Measurements from ENCODE around the gene SNX21.

Gene SNX21

DNA sequence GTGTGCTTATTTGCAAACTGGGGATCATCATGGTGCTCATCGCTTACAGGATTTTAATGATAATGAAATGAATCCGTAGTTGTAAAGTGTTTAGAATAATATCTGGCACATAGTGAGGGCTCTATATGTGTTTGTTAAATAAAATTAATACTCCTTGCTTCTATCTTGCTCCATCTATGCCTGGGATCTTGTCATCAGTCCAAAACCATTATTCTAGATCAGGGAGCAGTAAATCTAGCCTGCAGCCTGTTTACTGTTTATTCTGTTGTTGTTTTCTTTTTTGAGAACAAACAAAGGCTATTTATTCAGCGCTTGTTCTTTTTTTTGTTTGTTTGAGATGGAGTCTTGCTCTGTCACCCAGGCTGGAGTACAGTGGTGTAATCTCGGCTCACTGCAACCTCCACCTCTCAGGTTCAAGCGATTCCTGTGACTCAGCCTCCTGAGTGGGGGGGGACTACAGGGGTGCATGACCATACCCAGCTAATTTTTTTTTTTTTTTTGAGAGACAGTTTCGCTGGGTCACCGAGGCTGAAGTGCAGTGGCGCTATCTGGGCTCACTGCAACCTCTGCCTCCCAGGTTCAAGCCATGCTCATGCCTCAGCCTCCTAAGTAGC lies 15.5 kb downstream of the SNX21 start:
- Mint-ChIP-seq H3K4me1 (peaks cover 2 to 8% of the 10 kb centered on the region in 2 donors), H3K36me3 (peaks cover 30 to 38% of the 10 kb centered on the region in 2 donors)

DNA sequence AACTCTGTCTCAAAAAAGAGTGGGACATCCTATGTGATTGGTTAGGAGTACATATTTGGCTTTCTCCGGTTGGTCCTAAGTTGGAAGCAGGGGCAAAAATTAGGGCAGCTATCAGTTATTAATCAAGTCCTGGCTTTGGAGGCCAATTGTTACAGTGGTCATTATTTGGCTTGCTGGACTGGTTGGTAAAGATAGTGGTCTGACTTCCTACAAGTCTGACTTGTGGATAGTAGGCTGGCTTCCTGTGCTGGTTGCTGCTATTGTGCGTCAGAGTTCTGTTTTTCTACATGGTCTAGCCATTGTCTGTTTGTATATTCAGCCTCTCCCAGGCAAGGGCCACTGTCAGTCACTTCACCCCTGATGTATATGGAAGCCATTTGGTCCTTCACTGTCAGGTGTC lies 16.6 kb downstream of the SNX21 start:
- ATAC-seq (replicated peaks) = no peak
- Mint-ChIP-seq H3K27ac (no peak overlapping the region), H3K4me1 (peaks cover 5 to 18% of the 10 kb centered on the region in 2 donors), H3K4me3 (no peak overlapping the region), H3K27me3 (no peaks in the 10 kb centered on the region), H3K36me3 (peaks cover 24 to 34% of the 10 kb centered on the region in 2 donors), H3K9me3 (no peaks in the 10 kb centered on the region)
- no peak for DNase-seq

More for the DNA sequence above, 15.5 kb downstream of the SNX21 start:
- Mint-ChIP-seq H3K4me3 (no peak overlapping the region), H3K27me3 (no peaks in the 10 kb centered on the region), H3K27ac (no peak overlapping the region), H3K9me3 (no peaks in the 10 kb centered on the region)
- DNase-seq = no peak
- ATAC-seq (replicated peaks) = no peak

DNA sequence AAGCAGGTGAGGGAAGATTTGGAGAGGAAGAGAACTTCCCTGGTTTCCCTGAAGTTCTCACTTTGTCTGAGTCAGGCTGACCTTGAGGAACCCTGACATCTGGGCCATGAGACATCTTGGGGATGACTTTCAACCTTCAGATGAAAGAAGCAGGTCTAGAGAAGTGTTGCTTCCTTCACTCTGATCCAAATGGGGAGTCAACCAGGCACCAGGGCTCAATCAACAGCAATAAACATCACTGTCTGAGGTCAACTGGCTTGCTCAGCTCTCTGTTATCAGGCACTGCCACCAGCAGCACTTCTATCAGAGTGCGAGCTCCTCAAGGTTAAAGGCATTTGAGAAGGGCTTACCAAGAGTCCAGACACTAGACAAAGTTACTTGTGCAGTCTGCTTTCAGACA lies 17.3 kb downstream of the SNX21 start:
- H3K9me3 Mint-ChIP-seq = no peaks in the 10 kb centered on the region
- no peak for DNase-seq
- H3K4me3 Mint-ChIP-seq = no peak overlapping the region
- H3K36me3 Mint-ChIP-seq = peaks cover 19 to 29% of the 10 kb centered on the region in 2 donors
- no peaks in the 10 kb centered on the region for H3K27me3 Mint-ChIP-seq
- H3K27ac Mint-ChIP-seq = no peak overlapping the region
- H3K4me1 Mint-ChIP-seq = peaks cover 5 to 22% of the 10 kb centered on the region in 2 donors
- ATAC-seq (replicated peaks) = no peak

DNA sequence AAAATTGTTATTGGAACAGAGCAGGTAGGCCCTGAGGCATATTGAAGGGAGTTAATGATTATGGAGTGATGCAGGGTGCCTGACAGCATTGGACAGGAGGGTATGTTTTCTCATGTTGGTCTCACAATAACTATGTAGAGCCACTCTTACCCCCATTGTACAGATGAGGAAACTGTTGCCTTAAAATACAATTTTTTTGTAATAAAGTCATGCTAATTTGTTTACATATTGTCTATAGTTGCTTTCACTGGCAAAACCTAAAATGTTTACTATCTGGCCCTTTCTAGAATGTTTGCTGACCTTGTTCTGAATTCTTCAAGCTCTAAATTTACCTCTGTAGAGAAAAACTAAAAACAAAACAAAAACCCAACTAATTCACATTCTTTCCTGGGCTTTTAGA lies 17.9 kb downstream of the SNX21 start:
- Mint-ChIP-seq H3K4me1 (peaks cover 5 to 28% of the 10 kb centered on the region in 2 donors), H3K36me3 (peaks cover 19 to 26% of the 10 kb centered on the region in 2 donors), H3K4me3 (no peak overlapping the region), H3K27me3 (no peaks in the 10 kb centered on the region), H3K9me3 (no peaks in the 10 kb centered on the region), H3K27ac (no peak overlapping the region)
- DNase-seq (no peak), ATAC-seq (replicated peaks) (no peak)

DNA sequence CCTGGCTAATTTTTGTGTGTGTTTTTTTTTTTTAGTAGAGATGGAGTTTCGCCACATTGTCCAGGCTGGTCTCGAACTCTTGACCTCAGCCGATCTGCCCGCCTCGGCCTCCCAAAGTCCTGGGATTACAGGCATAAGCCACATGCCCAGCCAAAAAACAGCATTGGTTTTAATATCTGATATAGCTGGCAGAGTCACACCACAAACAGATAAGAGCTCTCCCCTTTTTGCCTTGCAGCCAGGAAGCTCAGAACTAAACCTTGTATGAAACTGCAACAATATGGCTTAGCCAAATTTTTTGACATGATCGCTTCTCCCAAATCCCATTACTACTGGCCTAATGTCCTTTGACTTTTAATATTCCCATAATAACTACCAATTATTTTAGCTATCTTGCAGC lies 18.7 kb downstream of the SNX21 start:
- no peaks in the 10 kb centered on the region for H3K27me3 Mint-ChIP-seq
- H3K36me3 Mint-ChIP-seq = peaks cover 19 to 25% of the 10 kb centered on the region in 2 donors
- DNase-seq = no peak
- ATAC-seq (replicated peaks) = no peak
- no peaks in the 10 kb centered on the region for H3K9me3 Mint-ChIP-seq
- H3K4me3 Mint-ChIP-seq = no peak overlapping the region
- H3K27ac Mint-ChIP-seq = no peak overlapping the region
- peaks cover 6 to 31% of the 10 kb centered on the region in 2 donors for H3K4me1 Mint-ChIP-seq

DNA sequence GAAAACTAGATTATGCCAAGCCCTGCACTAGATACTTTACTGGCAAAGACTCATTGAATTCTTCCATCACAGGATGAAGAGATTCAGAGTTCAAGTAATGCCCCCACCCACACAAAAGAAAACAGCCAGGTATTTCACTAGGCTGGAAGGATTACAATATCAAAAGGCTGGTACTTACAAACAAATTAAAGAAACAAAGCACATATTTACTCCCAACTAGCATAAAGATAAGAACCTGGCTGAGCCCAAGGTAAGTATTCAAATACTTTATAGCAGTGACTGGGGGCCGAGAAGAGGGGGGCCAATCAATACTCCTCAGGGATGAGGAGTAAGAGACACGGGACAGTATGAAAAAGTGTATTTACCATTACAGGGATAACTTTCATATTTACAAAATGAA lies 19.9 kb downstream of the SNX21 start:
- Mint-ChIP-seq H3K4me3 (no peak overlapping the region), H3K36me3 (peaks cover 17 to 20% of the 10 kb centered on the region in 2 donors), H3K4me1 (peaks cover 9 to 38% of the 10 kb centered on the region in 2 donors)

DNA sequence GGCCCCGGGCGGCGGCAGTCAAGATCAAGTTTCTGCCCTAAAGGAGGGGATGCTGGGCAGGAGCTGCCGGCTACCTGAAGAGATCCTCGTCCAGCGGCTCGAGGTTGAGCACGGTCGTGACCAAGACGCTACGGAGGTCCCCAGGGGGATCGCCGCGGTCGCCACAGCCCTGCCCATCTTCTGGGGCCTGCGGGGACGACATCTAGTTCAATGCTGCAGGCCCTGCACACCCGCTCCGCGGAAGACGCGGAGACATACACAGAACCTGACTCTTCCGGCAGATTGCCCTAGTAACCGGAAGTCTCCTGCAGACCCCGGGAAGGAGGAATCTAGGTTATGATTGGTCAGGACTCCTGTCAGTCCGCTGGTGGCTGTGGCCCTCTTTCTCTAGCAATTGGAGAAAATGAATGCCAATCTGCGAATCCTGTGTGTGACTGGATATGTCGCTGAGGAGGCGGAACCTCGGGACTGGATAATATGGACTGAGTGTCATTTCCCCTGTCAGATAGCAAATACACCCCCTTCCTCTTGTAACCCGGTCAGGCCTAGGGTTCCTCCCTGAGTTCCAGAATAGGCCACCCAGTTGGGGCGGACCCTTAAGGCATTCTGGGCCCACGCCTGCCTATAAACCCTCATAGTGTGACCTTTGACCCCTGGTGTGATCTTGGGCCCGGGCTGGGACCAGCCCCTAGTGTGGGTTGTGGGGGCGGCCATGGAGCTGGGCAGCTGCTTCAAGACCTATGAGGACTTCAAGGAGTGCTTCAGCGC lies 23.7 kb downstream of the SNX21 start, which contains the start of the genes ACOT8 and ZSWIM3:
Gene ACOT8, minus strand, starts transcription at position 279 of the 768 bp plus-strand sequence. Its CDS starts 77 bp downstream, at position 202.
Gene ZSWIM3, plus strand, starts transcription at position 501 of the 768 bp plus-strand sequence. Its CDS starts 212 bp downstream, at position 713.
- Mint-ChIP-seq H3K27me3 (no peaks in the 10 kb centered on the region), H3K4me3 (peak within 1 kb of the TSS; percentile 97), H3K36me3 (peaks cover 6 to 19% of the 10 kb centered on the region in 2 donors), H3K27ac (peak within 1 kb of the TSS; percentile 99), H3K9me3 (no peaks in the 10 kb centered on the region), H3K4me1 (peaks cover 20 to 40% of the 10 kb centered on the region in 2 donors)
- DNase-seq (peak; percentile 97), ATAC-seq (replicated peaks) (peak; percentile 95)

More for the DNA sequence above, 19.9 kb downstream of the SNX21 start:
- DNase-seq (no peak), ATAC-seq (replicated peaks) (no peak)
- no peaks in the 10 kb centered on the region for H3K9me3 Mint-ChIP-seq
- no peak overlapping the region for H3K27ac Mint-ChIP-seq
- H3K27me3 Mint-ChIP-seq = no peaks in the 10 kb centered on the region

DNA sequence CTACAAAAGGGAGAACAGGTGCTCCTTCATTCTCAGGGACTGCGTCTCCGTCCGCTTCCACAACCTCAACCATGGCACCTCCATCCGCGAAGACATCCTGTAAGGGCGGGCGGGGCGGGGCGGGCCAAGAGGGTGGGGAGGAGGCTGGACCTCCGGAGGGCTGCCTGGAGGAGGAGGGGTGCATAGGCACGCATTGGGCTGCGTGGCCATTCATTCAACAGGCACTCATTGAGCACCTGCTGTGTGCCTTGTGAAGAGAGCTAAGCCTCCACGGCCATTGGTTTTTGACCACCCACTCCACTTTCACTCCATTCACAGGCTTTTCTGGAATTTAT lies 24.2 kb downstream of the SNX21 start:
- peaks cover 4 to 18% of the 10 kb centered on the region in 2 donors for H3K36me3 Mint-ChIP-seq

DNA sequence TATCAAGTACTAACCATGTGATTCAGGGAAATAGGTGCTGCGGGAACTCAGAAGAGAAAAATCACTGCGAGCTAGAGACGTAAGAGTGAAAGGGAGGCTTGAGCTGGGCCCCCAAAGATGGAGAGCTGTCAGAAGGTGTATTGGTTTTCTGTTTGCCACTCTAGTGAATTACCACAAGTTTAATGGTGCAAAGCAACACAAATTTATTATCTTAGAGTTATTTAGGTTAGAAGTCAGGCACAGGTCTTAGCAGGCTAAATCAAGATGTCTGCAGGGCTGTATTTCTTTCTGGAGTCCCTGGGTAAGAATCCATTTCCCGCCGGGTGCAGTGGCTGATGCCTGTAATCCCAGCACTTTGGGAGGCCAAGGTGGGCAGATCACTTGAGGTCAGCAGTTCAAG lies 26.3 kb downstream of the SNX21 start:
- Mint-ChIP-seq H3K27ac (no peak overlapping the region), H3K36me3 (peaks cover 9 to 15% of the 10 kb centered on the region in 2 donors), H3K4me1 (peaks cover 17 to 33% of the 10 kb centered on the region in 2 donors), H3K9me3 (no peaks in the 10 kb centered on the region), H3K4me3 (no peak overlapping the region), H3K27me3 (no peaks in the 10 kb centered on the region)
- ATAC-seq (replicated peaks) (no peak), DNase-seq (no peak)

More for the DNA sequence above, 24.2 kb downstream of the SNX21 start:
- peak overlapping the region; percentile 99 for H3K27ac Mint-ChIP-seq
- H3K27me3 Mint-ChIP-seq = no peaks in the 10 kb centered on the region
- H3K4me1 Mint-ChIP-seq = peaks cover 20 to 40% of the 10 kb centered on the region in 2 donors
- ATAC-seq (replicated peaks) (peak; percentile 43 to 53), DNase-seq (no peak)
- H3K9me3 Mint-ChIP-seq = no peaks in the 10 kb centered on the region
- peak overlapping the region; percentile 97 for H3K4me3 Mint-ChIP-seq

DNA sequence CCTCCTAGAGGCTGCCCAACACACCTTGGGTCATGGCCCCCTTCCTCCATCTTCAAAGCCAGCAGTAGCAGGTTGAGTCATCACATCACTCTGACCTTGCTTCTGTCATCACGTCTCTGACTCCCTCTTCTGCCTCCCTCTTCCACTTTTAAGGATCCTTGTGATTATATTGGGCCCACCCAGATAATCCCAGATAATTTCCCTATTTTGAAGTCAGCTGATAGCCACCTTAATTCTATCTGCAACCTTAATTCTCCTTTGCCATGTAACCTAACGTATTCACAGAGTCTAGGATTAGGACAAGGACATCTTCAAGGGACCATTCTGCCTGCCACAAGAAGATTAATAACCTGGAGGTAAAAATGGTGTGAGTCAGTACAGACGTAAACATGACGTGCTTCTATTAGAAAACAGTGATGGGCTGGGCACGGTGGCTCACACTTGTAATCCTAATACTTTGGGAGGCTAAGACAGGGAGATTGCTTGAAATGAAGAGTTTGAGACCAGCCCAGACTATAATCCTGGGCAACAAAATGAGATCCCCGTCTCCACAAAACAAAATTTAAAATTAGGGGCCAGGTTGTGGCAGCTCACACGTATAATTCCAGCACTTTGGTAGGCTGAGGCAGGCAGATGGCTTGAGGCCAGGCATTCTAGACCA lies 27.1 kb downstream of the SNX21 start:
- DNase-seq (no peak), ATAC-seq (replicated peaks) (no peak)
- Mint-ChIP-seq H3K9me3 (no peaks in the 10 kb centered on the region), H3K27ac (no peak overlapping the region), H3K4me1 (peaks cover 15 to 28% of the 10 kb centered on the region in 2 donors), H3K36me3 (peaks cover 9 to 15% of the 10 kb centered on the region in 2 donors), H3K4me3 (no peak overlapping the region), H3K27me3 (no peaks in the 10 kb centered on the region)

DNA sequence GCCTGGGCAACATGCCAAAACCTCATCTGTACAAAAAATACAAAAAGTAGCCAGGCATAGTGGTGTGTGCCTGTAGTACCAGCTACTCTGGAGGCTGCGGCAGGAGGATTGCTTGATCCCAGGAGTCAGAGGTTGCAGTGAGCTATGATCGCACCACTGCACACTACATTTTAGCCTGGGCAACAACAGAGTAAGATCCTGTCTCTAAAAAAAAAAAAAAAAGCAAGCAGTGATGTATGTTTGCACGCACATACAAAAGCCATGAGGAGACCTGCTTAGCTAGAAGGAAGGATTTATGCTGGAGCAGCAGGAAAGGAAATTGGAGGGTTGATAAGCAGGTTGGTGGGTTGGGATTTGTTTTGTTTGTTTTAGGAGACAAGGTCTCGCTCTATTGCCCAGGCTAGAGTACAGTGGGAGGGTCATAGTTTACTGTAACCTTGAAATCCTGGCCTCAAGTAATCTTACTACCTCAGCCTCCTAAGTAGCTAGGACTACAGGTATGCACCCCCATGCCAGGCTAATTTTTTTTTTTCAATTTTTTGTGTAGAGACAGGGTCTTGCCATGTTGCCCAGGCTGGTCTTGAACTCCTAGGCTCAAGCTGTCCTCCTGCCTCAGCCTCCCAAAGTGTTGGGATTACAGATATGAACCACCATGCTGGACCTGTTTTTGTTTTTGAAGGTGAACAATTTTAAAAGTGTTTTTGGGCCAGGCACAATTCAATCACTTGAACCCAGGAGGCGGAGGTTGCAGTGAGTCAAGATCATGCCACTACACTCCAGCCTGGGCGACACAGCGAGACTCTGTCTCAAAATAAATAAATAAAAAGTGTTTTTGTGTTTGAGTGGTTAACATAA lies 27.8 kb downstream of the SNX21 start:
- Mint-ChIP-seq H3K27ac (no peak overlapping the region), H3K9me3 (no peaks in the 10 kb centered on the region), H3K4me1 (peaks cover 15 to 21% of the 10 kb centered on the region in 2 donors), H3K27me3 (no peaks in the 10 kb centered on the region), H3K4me3 (no peak overlapping the region), H3K36me3 (peaks cover 9 to 16% of the 10 kb centered on the region in 2 donors)
- ATAC-seq (replicated peaks) (no peak), DNase-seq (no peak)

DNA sequence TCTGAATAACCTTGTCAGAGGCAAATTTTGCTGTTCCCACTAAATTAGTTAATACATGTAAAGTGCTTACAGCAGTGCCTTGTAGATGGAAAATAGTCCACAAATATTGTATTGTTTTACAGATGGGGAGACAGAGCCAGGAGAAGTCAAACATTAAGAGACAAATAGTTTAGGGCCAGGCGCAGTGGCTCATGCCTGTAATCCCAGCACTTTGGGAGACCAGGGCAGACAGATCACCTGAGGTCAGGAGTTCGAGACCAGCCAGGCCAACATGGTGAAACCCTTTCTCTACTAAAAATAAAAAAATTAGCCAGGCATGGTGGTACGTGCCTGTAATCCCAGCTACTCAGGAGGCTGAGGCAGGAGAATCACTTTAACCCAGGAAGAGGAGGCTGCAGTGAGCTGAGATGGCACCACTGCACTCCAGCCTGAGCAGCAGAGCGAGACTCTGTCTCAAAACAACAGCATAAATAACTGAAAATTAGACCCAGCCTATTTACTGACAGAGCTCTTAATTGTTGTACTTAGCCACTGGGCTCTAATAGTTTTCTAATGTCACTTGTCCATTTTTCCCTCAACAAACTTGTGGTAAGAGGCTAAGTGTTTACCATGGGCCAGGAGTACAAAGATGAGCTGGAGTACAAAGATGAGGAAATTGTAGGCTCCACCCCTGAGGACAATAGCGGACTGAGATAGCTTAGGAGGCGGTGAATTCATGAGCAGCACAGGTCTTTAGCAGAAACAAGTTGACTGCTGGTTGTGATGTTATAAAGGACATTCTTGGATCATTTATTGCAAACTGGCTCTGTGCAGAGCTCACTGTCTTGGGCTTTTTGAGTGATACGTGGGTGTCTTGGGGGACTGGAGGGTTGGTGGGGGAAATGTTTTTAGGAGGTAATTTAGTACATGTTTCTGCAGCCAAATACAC lies 30.2 kb downstream of the SNX21 start:
- DNase-seq = no peak
- no peak overlapping the region for H3K27ac Mint-ChIP-seq
- peaks cover 9 to 19% of the 10 kb centered on the region in 2 donors for H3K36me3 Mint-ChIP-seq
- H3K27me3 Mint-ChIP-seq = no peaks in the 10 kb centered on the region
- H3K9me3 Mint-ChIP-seq = no peaks in the 10 kb centered on the region
- H3K4me3 Mint-ChIP-seq = no peak overlapping the region
- H3K4me1 Mint-ChIP-seq = peaks cover 5 to 11% of the 10 kb centered on the region in 2 donors
- ATAC-seq (replicated peaks) = no peak

DNA sequence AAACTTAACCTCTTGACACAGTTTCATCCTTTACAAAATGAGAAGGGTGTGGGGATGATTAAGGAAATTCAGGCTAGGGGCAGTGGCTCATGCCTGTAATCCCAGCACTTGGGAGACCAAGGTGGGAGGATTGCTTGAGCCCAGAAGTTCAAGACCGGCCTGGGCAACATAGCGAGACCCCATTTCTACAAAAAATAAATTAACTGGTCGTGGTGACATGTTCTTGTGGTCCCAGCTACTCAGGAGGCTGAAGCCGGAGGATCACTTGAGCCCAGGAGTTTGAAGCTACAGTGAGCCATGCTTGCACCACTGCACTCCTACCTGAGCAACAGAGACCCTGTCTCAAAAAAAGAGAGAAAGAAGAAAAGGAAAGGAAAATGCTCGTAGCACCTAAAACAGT lies 32.9 kb downstream of the SNX21 start:
- Mint-ChIP-seq H3K9me3 (no peaks in the 10 kb centered on the region), H3K4me1 (no peaks in the 10 kb centered on the region), H3K4me3 (no peak overlapping the region), H3K36me3 (peaks cover 5 to 10% of the 10 kb centered on the region in 2 donors), H3K27me3 (no peaks in the 10 kb centered on the region), H3K27ac (no peak overlapping the region)
- no peak for ATAC-seq (replicated peaks)
- no peak for DNase-seq
